VCaP (cell line): ENCODE results near the gene SLC22A15.
A peak's percentile ranks its signal among the peaks of the same experiment; 100 is the strongest.

Experiments
- H3K27ac ChIP-seq: fragments of 450-650 bp; 2 replicates; pipeline ENCODE4 v1.5.1; 2017
- CTCF ChIP-seq: fragments of 450-650 bp; conservative IDR thresholded peaks from 2 replicates; pipeline ENCODE4 v1.5.1; 2017; ENCODE audit warnings: mild to moderate bottlenecking, moderate library complexity

The SLC22A15 gene

GRCh38 chr1:116001739-116002487, 25.6 kb downstream of the SLC22A15 start:
- no peak for TF ChIP-seq CTCF
- no peak overlapping the region for H3K27ac ChIP-seq

GRCh38 chr1:116002781-116003420, 26.6 kb downstream of the SLC22A15 start:
- no peak overlapping the region for H3K27ac ChIP-seq
- no peak for TF ChIP-seq CTCF

GRCh38 chr1:116003823-116004222, 27.5 kb downstream of the SLC22A15 start:
- H3K27ac ChIP-seq, result no peak overlapping the region
- no peak for TF ChIP-seq CTCF

- TF ChIP-seq CTCF, result no peak
- no peak overlapping the region for H3K27ac ChIP-seq
Observed at GRCh38 chr1:116006486-116006964, 30.2 kb downstream of the SLC22A15 start.

- no peak for TF ChIP-seq CTCF
- peak overlapping the region; percentile 38 for H3K27ac ChIP-seq
Observed at GRCh38 chr1:116008656-116009390, 32.5 kb downstream of the SLC22A15 start.

- no peak for TF ChIP-seq CTCF
Observed at GRCh38 chr1:116012716-116013115, 36.4 kb downstream of the SLC22A15 start.

GRCh38 chr1:116015679-116016078, 39.4 kb downstream of the SLC22A15 start:
- no peak for TF ChIP-seq CTCF
- H3K27ac ChIP-seq, result peak overlapping the region; percentile 74

More at GRCh38 chr1:116012716-116013115, 36.4 kb downstream of the SLC22A15 start:
- no peak overlapping the region for H3K27ac ChIP-seq
